GM06990 (cell line): ENCODE measurements around the gene NID1.

ENCODE experiments used
- DNase-seq: peaks from one replicate; pipeline ENCODE4 v3.0.0-alpha.2; 2011; ENCODE audit not compliant: insufficient read length; ENCODE audit errors: extremely low read depth
- H3K27me3 ChIP-seq: replicated peaks from 2 replicates; pipeline ENCODE4 v1.6.0; 2011; ENCODE audit warnings: low read length; ENCODE audit not compliant: control insufficient read depth, insufficient read depth
- H3K36me3 ChIP-seq: 2 replicates; pipeline ENCODE4 v1.5.1; 2011; ENCODE audit warnings: low read length; ENCODE audit not compliant: control insufficient read depth, insufficient read depth
- H3K4me3 ChIP-seq: replicated peaks from 2 replicates; pipeline ENCODE4 v1.5.1; 2011; ENCODE audit warnings: low read depth, mild to moderate bottlenecking, control low read depth, low read length
- CTCF ChIP-seq: IDR thresholded peaks from 2 replicates; pipeline ENCODE4 v1.5.1; 2011; ENCODE audit warnings: low read length, control low read depth, mild to moderate bottlenecking, inconsistent platforms; ENCODE audit not compliant: insufficient read depth, poor library complexity, severe bottlenecking

NID1 gene

GRCh38 chr1:236095705-236096520 lies 31.0 kb upstream of the NID1 start:
- TF ChIP-seq CTCF: no peak
- no peak for DNase-seq
- Histone ChIP-seq H3K4me3 (no peak overlapping the region), H3K27me3 (no peaks in the 10 kb centered on the region), H3K36me3 (no peaks in the 10 kb centered on the region)

- Histone ChIP-seq H3K36me3 (no peaks in the 10 kb centered on the region), H3K4me3 (no peak overlapping the region), H3K27me3 (no peaks in the 10 kb centered on the region)
- DNase-seq: no peak
- TF ChIP-seq CTCF: no peak
These were observed 28.0 kb upstream of the NID1 start for GRCh38 chr1:236092899-236093298.

DNA sequence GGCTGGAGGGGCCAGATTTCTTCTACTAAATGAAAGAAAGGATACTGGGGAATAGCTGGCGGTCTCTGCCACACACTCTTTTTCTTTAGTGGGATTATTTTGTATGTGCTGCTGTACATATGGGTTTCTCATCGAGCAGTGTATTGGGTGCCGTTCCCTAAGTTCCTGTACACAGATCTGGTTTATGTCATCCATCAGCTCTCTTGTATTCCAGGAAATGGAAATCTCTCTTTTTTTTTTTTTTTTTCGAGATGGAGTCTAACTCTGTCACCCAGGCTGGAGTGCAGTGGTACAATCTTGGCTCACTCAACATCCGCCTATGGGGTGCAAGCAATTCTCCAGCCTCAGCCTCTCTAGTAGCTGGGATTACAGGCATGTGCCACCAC lies 27.0 kb upstream of the NID1 start:
- no peak for DNase-seq
- Histone ChIP-seq H3K4me3 (no peak overlapping the region), H3K27me3 (no peaks in the 10 kb centered on the region), H3K36me3 (no peaks in the 10 kb centered on the region)
- TF ChIP-seq CTCF: no peak

- Histone ChIP-seq H3K4me3 (no peak overlapping the region), H3K27me3 (no peaks in the 10 kb centered on the region), H3K36me3 (no peaks in the 10 kb centered on the region)
- no peak for TF ChIP-seq CTCF
- DNase-seq: no peak
These were observed 25.9 kb upstream of the NID1 start for GRCh38 chr1:236090741-236091147.

- Histone ChIP-seq H3K27me3 (no peaks in the 10 kb centered on the region), H3K4me3 (no peak overlapping the region), H3K36me3 (no peaks in the 10 kb centered on the region)
- TF ChIP-seq CTCF: no peak
- no peak for DNase-seq
These were observed 24.3 kb upstream of the NID1 start for GRCh38 chr1:236089046-236089773.
